Neural progenitor cell (in vitro differentiated cells): Measurements from ENCODE around the gene PARP6.
"Not testable (repeated sequence)": the region's sequence is repeated elsewhere in the genome, so short reads cannot be mapped to it uniquely, and the experiment has no call there.

Experiments
- CTCF ChIP-seq: fragments of 200-600 bp; sonication (generic); IDR thresholded peaks from 2 replicates; pipeline ENCODE4 v1.5.1; 2017; ENCODE audit warnings: antibody characterized with exemption, mild to moderate bottlenecking
- EZH2 ChIP-seq: fragments of 200-600 bp; sonication (generic); IDR thresholded peaks from 2 replicates; pipeline ENCODE4 v1.6.1; 2017; ENCODE audit warnings: antibody characterized with exemption, mild to moderate bottlenecking, moderate library complexity

- TF ChIP-seq CTCF, EZH2: not testable (repeated sequence)
These were observed 3.4 kb upstream of the PARP6 start for GRCh38 chr15:72275635-72276325.
